GM12878 (cell line): Measurements from ENCODE around the gene NCKAP5. TPM values are rescaled to one million over a fixed set of nuclear protein-coding genes. Genes with fewer than 3 reads are reported as not detected.

Experiments used
- ATAC-seq: fragments of 200-7000 bp; cut with Tn5 transposase; 3 replicates; pipeline ENCODE4 v1.9.1; 2020; ENCODE audit warnings: mild to moderate bottlenecking, moderate library complexity
- BruUV-seq: library from RNA; stranded (reverse); fragments of 400-500 nt; replicated peaks from 2 replicates; lab custom pipeline; 2021; lab: Mats Ljungman, UMichigan
- CTCF ChIA-PET: fragments of 300-600 bp; sonication (Branson Sonifier 250); formaldehyde crosslinking; extraction: SDS; loops from one replicate; lab custom pipeline; 2021; ENCODE audit warnings: inconsistent platforms; lab: Yijun Ruan, JAX
- POLR2A ChIA-PET: fragments of 350-600 bp; formaldehyde crosslinking; extraction: SDS; loops from one replicate; lab custom pipeline; 2021; ENCODE audit warnings: inconsistent platforms; lab: Charles Lee
- RAD21 ChIA-PET: fragments of 300-600 bp; sonication (Branson Sonifier 250); formaldehyde crosslinking; loops from one replicate; lab custom pipeline; 2023; ENCODE audit warnings: antibody characterized with exemption; ENCODE audit not compliant: unreplicated experiment; lab: Charles Lee
- SMC1A ChIA-PET: fragments of 300-600 bp; sonication (Branson Sonifier 250); formaldehyde crosslinking; loops from one replicate; lab custom pipeline; 2023; ENCODE audit not compliant: unreplicated experiment, uncharacterized antibody; lab: Charles Lee
- DNase-seq: peaks from one replicate; pipeline ENCODE4 v3.0.0-alpha.2; 2011; ENCODE audit warnings: low read depth, low spot score
- FAIRE-seq: peaks from 3 replicates; lab custom pipeline; 2011; peaks lifted over from hg19 to GRCh38; lab: Jason Lieb, UNC
- H2AFZ ChIP-seq: 2 replicates; pipeline ENCODE4 v1.6.0; 2011; ENCODE audit warnings: low read depth, low read length, control low read depth; ENCODE audit not compliant: control insufficient read depth
- H3K27ac ChIP-seq: 2 replicates; pipeline ENCODE4 v1.5.1; 2011; ENCODE audit warnings: control low read depth; ENCODE audit not compliant: control insufficient read depth, insufficient read depth
- H3K27me3 ChIP-seq, 2 experiments: replicated peaks in 1 of 2; 2 replicates each; pipeline versions ENCODE4 v1.6.0 to v1.6.1; 2011; ENCODE audit warnings: low read length in 1 of 2; ENCODE audit not compliant: control insufficient read depth in 2 of 2, insufficient read depth in 2 of 2
- H3K36me3 ChIP-seq, 2 experiments: 2 replicates each; pipeline ENCODE4 v1.5.1; 2011; ENCODE audit warnings: low read length in 1 of 2; ENCODE audit not compliant: control insufficient read depth in 2 of 2, insufficient read depth in 2 of 2
- H3K4me1 ChIP-seq: 2 replicates; pipeline ENCODE4 v1.6.1; 2011; ENCODE audit warnings: mild to moderate bottlenecking, low read length, moderate library complexity, mixed read lengths; ENCODE audit not compliant: control insufficient read depth, insufficient read depth
- H3K4me2 ChIP-seq: 2 replicates; pipeline ENCODE4 v1.6.0; 2011; ENCODE audit warnings: control low read depth; ENCODE audit not compliant: control insufficient read depth, insufficient read depth
- H3K4me3 ChIP-seq: fragments of 200-600 bp; sonication (generic); 2 replicates; pipeline ENCODE4 v1.5.1; 2016
- H3K79me2 ChIP-seq: 2 replicates; pipeline ENCODE4 v1.6.0; 2011; ENCODE audit warnings: low read length; ENCODE audit not compliant: control insufficient read depth, insufficient read depth
- H3K9ac ChIP-seq: 2 replicates; pipeline ENCODE4 v1.8.0; 2011; ENCODE audit warnings: low read length, control low read depth, mixed read lengths; ENCODE audit not compliant: control insufficient read depth, insufficient read depth
- H3K9me3 ChIP-seq: replicated peaks from 3 replicates; pipeline ENCODE4 v1.5.1; 2011; ENCODE audit warnings: mild to moderate bottlenecking, low read length; ENCODE audit not compliant: control insufficient read depth, insufficient read depth
- H4K20me1 ChIP-seq: 2 replicates; pipeline ENCODE4 v1.6.0; 2011; ENCODE audit not compliant: control insufficient read depth, insufficient read depth
- CHD2 ChIP-seq: IDR thresholded peaks from 2 replicates; pipeline ENCODE4 v1.6.1; 2011; ENCODE audit warnings: low read depth, low read length, improper control_type of control experiment, borderline replicate concordance
- CHD4 ChIP-seq: fragments of 200-600 bp; sonication (generic); IDR thresholded peaks from 2 replicates; pipeline ENCODE4 v1.6.1; 2016; ENCODE audit warnings: mild to moderate bottlenecking
- EP300 ChIP-seq, 2 experiments: fragments of 150-350 bp in 1 of 2; IDR thresholded peaks; 2 replicates each; pipeline ENCODE4 v1.6.1; 2011 to 2012; ENCODE audit warnings: low read depth in 2 of 2, low read length in 2 of 2, borderline replicate concordance in 1 of 2, improper control_type of control experiment in 1 of 2, inconsistent platforms in 1 of 2; ENCODE audit not compliant: control insufficient read depth in 1 of 2
- HDAC2 ChIP-seq: fragments of 200-600 bp; sonication (generic); IDR thresholded peaks from 2 replicates; pipeline ENCODE4 v1.6.1; 2017
- HSF1 ChIP-seq: fragments of 150-350 bp; IDR thresholded peaks from 2 replicates; pipeline ENCODE4 v1.6.1; 2014; ENCODE audit warnings: mild to moderate bottlenecking, low read depth, low read length
- IRF5 ChIP-seq: fragments of 450-650 bp; IDR thresholded peaks from 2 replicates; pipeline ENCODE4 v1.6.1; 2017; ENCODE audit warnings: borderline replicate concordance
- KLF5 ChIP-seq: fragments of 450-650 bp; IDR thresholded peaks from 2 replicates; pipeline ENCODE4 v1.6.1; 2014; ENCODE audit warnings: mild to moderate bottlenecking; ENCODE audit not compliant: partially characterized antibody
- MTA3 ChIP-seq: IDR thresholded peaks from 2 replicates; pipeline ENCODE4 v1.6.1; 2012; ENCODE audit warnings: low read length, inconsistent platforms, borderline replicate concordance
- NFXL1 ChIP-seq: fragments of 450-650 bp; IDR thresholded peaks from 2 replicates; pipeline ENCODE4 v1.6.1; 2017; ENCODE audit warnings: antibody characterized with exemption, mild to moderate bottlenecking, borderline replicate concordance
- NFYB ChIP-seq: IDR thresholded peaks from 2 replicates; pipeline ENCODE4 v1.6.1; 2011; ENCODE audit warnings: low read depth, mild to moderate bottlenecking, low read length, improper control_type of control experiment, moderate library complexity; ENCODE audit not compliant: insufficient read depth
- NKRF ChIP-seq: fragments of 450-650 bp; conservative IDR thresholded peaks from 2 replicates; pipeline ENCODE4 v1.6.1; 2017; ENCODE audit warnings: mild to moderate bottlenecking, moderate library complexity
- PAX8 ChIP-seq: fragments of 450-650 bp; IDR thresholded peaks from 2 replicates; pipeline ENCODE4 v1.6.1; 2017; ENCODE audit warnings: mild to moderate bottlenecking, moderate library complexity
- RAD21 ChIP-seq: IDR thresholded peaks from 2 replicates; pipeline ENCODE4 v1.6.1; 2011; ENCODE audit warnings: mild to moderate bottlenecking, low read depth, low read length, moderate library complexity; ENCODE audit not compliant: insufficient read depth
- SMARCA5 ChIP-seq: fragments of 450-650 bp; IDR thresholded peaks from 2 replicates; pipeline ENCODE4 v1.6.1; 2017; ENCODE audit warnings: mild to moderate bottlenecking
- TBL1XR1 ChIP-seq: IDR thresholded peaks from 2 replicates; pipeline ENCODE4 v1.6.1; 2012; ENCODE audit warnings: low read depth, low read length, improper control_type of control experiment
- in situ Hi-C: fragments of 300-500 bp; cut with MboI; formaldehyde crosslinking; loops from 9 replicates; pipeline ENCODE4 v1.14.3; 2018; ENCODE audit warnings: mixed read lengths
- intact Hi-C: fragments of 100-400 bp; cut with micrococcal nuclease; formaldehyde crosslinking; loops from one replicate; pipeline ENCODE4 v1.14.2; 2022; ENCODE audit not compliant: unreplicated experiment
- polyA plus RNA-seq, 11 experiments: library from polyadenylated mRNA; depleted of rRNA in 4 of 11; unstranded in 6 of 11; stranded (reverse) in 5 of 11; fragments of >200 nt; fragmentation: Nextera tagmentation in 4 of 11; fragmentation: Illumina TruSeq in 1 of 11; extraction: Ambion mirVana in 4 of 11; extraction: Trizol in 1 of 11; gene quantifications; 1 replicate in 1 of 11; 2 replicates in 10 of 11; pipeline versions ENCODE4 v1.2.1 to v1.2.3, GENCODE V29; 2011 to 2016; ENCODE audit warnings: inconsistent platforms in 2 of 11, missing spikeins in 2 of 11, low read depth in 1 of 11
- total RNA-seq, 4 experiments: library from RNA; depleted of rRNA in 3 of 4; stranded (reverse); fragments of >200 nt in 3 of 4; fragmentation: Illumina TruSeq in 1 of 4; extraction: Trizol in 1 of 4; gene quantifications; 2 replicates each; pipeline versions ENCODE4 v1.2.1 to v1.2.3, GENCODE V29; 2013 to 2021
- TF ChIP-seq, protein P1 (sequence below): fragments of 450-650 bp; IDR thresholded peaks from 2 replicates; pipeline ENCODE4 v1.6.1; 2018; ENCODE audit warnings: borderline replicate concordance, mild to moderate bottlenecking; ENCODE audit not compliant: partially characterized antibody

The NCKAP5 gene
- total and polyA plus RNA-seq, 10 of the 15 experiments (the other 5 are each of a cell fraction or from before 2014, with no cell fraction given): 0.06 to 0.44 (median 0.16) TPM

DNA sequence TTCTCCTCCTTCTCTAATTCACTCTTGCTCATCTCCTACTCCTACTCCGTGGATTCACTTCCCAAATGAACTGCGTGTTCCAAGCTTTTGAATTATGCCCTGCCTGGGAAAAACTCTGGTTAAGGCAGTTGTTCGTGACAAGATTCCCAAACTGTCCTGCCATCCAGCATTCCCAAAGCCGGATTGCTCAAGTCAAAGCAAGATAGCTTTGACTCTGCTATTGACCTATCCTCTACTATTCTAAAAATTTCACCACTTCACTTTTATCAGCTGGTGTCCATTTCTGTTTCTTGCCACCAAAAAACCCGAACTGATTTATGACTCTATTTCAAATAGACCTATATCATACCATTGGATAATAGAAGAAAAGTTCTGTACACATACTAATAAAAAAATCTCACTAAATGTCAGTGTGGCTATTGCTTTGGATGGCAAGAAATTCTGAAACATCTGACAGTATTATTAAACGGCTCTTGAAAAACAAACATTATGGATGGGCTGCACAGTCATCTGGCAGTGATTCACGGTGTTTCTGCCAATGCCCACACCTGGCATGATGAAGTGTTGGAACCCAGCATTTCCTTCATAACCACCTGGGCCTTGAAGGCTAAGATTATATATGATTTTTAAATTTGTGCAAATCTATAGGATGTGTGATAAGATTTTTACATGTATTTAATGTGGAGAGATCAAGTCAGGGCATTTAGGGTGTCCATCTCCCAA is 87.4 kb downstream of the NCKAP5 start (continued):
- TF ChIP-seq IRF5 (no peak), NFYB (no peak), NFXL1 (no peak)

GRCh38 chr2:133477616-133477990 is 90.7 kb downstream of the NCKAP5 start:
- DNase-seq (no peak), ATAC-seq (no peak), FAIRE-seq (no peak)
- Histone ChIP-seq H2AFZ (no peak overlapping the region), H3K27ac (no peak overlapping the region), H3K36me3 (no peaks in the 10 kb centered on the region), H3K9ac (no peak overlapping the region), H3K4me3 (no peak overlapping the region), H3K4me1 (no peaks in the 10 kb centered on the region), H3K9me3 (no peaks in the 10 kb centered on the region), H3K27me3 (peaks cover 0 to 3% of the 10 kb centered on the region in 2 experiments; a peak in 1 of 4 replicates), H3K79me2 (no peaks in the 10 kb centered on the region), H3K4me2 (no peak overlapping the region), H4K20me1 (no peaks in the 10 kb centered on the region)
- ChIA-PET SMC1A (no interaction called here), RAD21 (no interaction called here), POLR2A (no interaction called here), CTCF (interaction anchor here (1.5 kb wide), 1 partner anchor 19 kb away, joined by 4 read pairs; no protein-coding TSS in a partner anchor)
- in situ Hi-C loops (no loop called here), intact Hi-C loops (no loop called here)
- BruUV-seq: no TSS peak
- TF ChIP-seq EP300 (IDR thresholded peaks at IDR 0.05; ENCODE audit: borderline replicate concordance in 1 of 2, control insufficient read depth in 1 of 2, low read depth in 2 of 2, low read length in 2 of 2): no peak
- TF ChIP-seq MTA3: no peak
- no peak for TF ChIP-seq RAD21
- TF ChIP-seq, protein P1, sequence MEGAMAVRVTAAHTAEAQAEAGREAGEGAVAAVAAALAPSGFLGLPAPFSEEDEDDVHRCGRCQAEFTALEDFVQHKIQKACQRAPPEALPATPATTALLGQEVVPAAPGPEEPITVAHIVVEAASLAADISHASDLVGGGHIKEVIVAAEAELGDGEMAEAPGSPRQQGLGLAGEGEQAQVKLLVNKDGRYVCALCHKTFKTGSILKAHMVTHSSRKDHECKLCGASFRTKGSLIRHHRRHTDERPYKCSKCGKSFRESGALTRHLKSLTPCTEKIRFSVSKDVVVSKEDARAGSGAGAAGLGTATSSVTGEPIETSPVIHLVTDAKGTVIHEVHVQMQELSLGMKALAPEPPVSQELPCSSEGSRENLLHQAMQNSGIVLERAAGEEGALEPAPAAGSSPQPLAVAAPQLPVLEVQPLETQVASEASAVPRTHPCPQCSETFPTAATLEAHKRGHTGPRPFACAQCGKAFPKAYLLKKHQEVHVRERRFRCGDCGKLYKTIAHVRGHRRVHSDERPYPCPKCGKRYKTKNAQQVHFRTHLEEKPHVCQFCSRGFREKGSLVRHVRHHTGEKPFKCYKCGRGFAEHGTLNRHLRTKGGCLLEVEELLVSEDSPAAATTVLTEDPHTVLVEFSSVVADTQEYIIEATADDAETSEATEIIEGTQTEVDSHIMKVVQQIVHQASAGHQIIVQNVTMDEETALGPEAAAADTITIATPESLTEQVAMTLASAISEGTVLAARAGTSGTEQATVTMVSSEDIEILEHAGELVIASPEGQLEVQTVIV: no peak
- no peak for TF ChIP-seq CHD4
- TF ChIP-seq SMARCA5: no peak
- TF ChIP-seq KLF5: no peak
- TF ChIP-seq HDAC2: no peak
- no peak for TF ChIP-seq HSF1
- no peak for TF ChIP-seq NKRF
- TF ChIP-seq TBL1XR1: no peak
- no peak for TF ChIP-seq CHD2
- no peak for TF ChIP-seq PAX8
